HG02938 (cell line): Measurements from ENCODE around the gene SPAG5.
A peak's percentile ranks its signal among the peaks of the same experiment; 100 is the strongest.

Source experiments
- ATAC-seq: cut with Tn5 transposase; IDR thresholded peaks from one replicate; pipeline ENCODE4 v1.9.1; 2021; ENCODE audit warnings: mild to moderate bottlenecking, moderate library complexity; ENCODE audit not compliant: unreplicated experiment

Gene SPAG5, protein sequence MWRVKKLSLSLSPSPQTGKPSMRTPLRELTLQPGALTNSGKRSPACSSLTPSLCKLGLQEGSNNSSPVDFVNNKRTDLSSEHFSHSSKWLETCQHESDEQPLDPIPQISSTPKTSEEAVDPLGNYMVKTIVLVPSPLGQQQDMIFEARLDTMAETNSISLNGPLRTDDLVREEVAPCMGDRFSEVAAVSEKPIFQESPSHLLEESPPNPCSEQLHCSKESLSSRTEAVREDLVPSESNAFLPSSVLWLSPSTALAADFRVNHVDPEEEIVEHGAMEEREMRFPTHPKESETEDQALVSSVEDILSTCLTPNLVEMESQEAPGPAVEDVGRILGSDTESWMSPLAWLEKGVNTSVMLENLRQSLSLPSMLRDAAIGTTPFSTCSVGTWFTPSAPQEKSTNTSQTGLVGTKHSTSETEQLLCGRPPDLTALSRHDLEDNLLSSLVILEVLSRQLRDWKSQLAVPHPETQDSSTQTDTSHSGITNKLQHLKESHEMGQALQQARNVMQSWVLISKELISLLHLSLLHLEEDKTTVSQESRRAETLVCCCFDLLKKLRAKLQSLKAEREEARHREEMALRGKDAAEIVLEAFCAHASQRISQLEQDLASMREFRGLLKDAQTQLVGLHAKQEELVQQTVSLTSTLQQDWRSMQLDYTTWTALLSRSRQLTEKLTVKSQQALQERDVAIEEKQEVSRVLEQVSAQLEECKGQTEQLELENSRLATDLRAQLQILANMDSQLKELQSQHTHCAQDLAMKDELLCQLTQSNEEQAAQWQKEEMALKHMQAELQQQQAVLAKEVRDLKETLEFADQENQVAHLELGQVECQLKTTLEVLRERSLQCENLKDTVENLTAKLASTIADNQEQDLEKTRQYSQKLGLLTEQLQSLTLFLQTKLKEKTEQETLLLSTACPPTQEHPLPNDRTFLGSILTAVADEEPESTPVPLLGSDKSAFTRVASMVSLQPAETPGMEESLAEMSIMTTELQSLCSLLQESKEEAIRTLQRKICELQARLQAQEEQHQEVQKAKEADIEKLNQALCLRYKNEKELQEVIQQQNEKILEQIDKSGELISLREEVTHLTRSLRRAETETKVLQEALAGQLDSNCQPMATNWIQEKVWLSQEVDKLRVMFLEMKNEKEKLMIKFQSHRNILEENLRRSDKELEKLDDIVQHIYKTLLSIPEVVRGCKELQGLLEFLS

DNA sequence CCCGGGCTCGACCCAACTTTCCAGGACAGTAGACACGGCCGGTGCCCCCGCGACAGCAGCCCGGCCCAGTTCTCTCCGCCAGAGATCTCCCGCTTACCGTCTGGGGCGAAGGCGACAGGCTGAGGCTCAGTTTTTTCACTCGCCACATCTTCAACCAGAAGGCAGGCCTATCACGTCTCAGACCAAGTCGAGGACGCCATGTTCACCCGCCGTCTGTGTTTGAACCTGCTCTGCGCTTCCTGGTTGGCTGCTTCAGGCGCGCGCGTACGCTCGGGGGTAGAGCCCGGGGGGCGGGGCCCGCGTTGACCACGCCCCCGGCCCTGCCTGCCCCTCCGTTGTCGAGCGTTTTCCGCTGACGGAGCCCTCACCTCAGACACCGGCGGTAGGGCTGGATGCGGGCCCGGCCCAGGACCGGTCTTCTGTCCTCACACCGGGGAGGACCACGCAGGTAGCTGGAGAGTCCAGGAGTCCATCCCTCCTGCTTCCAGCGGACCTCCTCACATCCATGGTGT lies at the start of gene SPAG5:
Gene SPAG5 (minus strand): TSS at position 227 of the 512 bp plus-strand sequence. CDS start 79 bp downstream, at position 148.
- ATAC-seq: peak; percentile 74

DNA sequence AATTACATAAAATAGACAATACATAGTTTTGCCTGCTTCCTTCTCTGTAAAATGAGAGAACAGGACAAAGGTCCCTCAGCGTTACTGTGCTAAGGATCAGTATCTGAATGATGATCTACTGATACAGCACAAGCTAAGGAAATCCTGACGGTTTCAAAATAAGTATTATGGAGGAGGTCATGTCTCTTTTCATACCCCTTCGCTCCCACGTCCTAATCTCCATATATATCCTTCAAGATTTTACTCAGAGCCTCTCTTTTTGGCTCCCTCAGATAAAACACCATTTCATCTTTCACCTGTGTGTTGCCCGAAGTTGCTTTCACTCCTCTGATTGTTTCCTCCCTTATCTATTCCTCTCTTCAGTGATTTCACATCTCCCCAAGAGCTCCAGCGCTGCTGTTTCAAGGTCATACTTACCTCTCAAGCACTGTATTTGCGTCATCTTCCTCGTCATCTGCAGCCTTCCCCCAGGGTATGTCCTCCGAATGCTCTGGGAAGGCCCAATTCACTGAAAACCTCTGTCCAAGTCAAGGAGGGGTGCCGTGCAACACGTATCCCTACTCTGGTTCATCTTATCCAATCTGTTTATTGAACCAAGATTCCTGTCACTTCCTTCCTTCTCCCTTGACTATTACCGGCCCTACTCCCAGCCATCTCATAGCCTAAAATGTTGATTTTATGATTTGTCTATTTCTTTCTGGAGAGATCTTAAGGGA lies 47.4 kb upstream of the SPAG5 start:
- ATAC-seq: no peak

DNA sequence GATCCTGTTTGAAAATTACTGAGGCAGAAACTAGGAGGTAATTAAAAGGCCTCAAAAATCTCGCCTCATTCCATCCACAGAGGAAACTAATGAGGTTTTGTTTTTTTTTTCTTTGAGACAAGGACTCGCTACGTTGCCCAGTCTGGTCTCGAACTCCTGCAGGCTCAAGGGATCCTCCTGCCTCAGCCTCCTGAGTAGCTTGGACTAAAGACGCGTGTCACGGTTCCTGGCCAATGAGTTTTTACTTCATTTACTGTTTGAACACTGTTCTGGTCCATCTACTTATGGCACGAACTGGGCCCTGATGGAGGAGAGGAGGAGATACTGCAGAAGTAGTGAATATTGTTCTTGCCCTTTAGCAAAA lies 46.7 kb upstream of the SPAG5 start:
- no peak for ATAC-seq

DNA sequence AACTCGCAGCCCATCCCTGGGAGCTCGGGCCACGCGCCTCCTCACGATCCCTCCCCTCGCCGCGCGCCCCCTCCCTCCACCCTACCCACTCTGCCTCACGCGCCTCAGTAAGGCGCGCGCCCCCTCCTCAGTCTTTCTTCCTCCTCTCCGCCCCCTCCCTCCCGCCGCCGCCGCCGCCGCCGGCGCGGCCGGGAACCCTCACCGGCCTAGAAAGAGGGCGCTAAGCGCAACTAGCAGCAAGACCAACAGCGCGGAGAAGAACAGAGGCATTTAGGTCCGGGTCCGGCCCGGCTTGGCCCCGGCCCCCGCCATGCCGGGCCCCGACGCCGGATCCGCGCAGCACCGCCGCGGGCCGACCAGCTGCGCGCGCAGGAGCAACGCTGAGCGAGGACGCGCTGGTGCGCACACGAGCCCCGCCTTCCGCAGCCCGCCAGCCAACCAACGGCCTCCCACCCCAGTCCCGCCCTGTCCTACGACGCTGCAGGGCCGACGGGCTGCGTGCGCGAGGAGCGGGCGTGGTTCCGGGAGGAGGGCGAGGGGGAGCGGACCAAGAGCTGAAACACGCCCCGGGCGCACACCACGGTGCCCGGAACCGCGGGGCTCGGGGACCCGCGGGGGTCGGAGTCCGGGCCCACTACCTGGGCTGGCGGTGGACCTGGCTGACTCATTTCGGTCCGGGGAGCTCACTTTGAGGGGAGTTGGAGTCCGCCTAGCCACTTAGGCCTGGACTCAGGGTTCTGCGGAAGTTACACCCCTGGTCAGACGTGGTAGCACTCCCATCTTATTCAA lies 46.2 kb upstream of the SPAG5 start, which contains the start of gene BLTP2:
Gene BLTP2 (minus strand): TSS at position 372 of the 789 bp plus-strand sequence. CDS start 102 bp downstream, at position 270.
- peak; percentile 80 for ATAC-seq

DNA sequence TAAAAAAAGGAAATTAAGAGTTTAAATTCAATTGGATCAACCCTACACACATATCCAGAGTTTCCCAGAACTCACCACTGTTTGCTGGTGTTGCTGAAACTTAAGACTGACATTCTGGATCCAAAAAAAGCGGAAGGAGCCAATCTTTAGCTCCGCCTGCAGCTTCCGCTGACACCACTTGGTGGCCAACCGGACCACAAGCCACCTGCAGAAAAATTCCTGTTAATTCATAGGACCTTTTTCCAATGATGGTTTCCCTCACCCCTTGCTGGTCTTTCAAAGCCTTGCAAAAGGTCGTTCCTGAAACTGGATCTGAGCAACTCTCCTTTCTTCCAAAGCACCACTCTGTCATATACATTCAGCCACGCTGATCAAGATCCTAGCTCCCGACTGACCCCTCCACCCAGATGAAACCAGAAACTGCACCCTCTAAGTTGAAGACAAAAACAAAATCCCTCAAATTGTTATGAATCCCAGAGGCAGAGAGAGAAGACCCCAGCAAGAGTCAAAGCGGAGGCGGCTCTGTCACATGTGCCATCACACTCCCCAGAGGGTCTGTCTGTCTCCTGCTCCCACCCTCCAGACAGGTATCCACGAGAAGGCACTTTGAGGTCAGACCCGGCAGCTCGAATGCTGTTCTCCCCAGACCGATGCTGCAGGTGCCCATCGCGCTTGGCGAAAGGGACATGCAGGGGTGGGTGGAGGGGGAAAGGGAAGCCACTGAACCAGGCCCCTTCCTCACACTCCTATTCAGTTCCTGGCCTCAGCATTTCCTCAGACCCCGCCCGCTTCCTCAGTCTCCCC lies 45.4 kb upstream of the SPAG5 start:
- no peak for ATAC-seq

DNA sequence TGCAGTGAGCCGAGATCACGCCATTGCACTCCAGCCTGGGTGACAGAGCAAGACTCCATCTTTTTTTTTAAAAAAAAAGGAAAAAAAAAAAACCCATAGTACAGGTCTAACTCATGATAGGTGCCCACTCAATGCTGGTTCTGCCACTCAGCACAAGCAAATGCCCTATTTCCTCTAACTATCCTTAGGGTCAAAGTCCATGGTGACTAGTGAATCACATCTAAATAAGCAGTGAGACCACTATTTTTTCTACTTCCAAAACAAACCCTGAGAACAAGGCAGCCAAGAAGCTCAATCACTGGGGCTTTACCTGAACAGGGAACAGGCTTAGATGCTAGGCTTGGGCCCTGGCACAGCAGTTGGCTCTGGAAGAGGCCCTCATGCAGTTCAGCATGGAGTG lies 42.8 kb upstream of the SPAG5 start:
- ATAC-seq: no peak

DNA sequence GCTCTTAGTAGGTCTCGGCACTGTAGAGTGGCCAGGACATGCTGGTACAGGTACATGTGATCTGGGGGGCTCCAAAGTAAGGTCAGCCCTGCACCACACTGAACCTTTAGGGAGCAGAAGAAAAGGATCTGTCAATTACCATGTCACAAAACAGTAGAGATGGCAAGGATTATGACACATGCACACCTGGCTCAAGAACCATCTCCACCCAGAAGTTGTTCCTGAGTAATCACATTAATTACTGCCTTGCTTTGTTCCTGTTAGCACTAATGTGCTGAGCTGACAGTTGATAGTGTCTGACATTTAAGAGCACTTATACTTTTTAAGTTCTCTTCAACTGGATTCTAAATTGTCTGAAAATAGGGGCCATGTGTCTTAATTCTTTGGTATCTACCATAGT lies 36.7 kb upstream of the SPAG5 start:
- ATAC-seq: no peak

DNA sequence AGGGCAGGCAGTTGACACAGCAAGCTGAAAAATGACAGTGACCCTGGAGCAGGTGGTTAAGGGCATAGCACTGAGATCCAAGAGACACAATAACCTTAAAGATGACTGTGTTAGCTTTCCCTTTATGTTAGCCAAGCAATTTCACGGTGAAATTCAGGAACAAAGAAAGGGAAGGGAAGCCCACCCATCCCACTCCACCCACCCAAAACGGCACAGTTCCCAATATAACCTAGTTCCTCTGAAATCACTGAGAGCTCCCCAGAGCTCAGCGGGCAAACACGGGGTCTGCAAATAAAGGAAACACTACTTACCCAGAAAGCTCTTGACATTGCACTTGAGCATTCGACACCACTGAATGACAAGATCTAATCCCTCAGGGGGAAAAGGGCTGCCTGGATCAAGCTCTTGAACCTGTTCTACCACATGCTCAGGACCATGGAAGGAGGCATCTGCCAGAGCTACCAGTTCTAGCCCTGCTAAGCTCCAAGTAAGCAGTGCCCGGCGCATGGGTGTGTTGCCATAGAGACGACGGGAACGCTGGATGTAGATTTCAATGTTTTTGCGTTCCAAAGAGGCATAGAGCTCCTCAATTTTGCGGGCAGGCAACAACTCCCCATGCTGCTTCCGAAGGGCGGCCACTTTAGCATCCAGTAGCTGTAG lies 35.5 kb upstream of the SPAG5 start:
- ATAC-seq: no peak

DNA sequence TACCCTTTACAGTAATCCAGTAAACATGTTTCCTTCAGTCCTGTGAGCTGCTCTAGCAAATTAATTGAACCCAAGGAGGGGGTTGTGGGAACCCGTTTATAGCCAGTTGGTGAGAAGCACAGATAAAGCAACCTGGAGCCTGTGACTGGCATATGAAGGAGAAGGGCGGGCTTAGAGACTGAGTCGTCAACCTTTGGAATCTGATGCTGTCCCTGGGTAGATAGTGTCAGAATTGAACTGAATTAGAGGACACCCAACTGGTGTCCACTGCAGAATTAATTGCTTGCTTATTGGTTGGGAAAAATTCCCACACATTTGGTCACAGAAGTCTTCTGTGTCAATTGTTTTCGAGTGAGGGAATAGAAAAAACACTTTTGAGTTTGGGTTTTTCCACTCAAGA lies 28.0 kb upstream of the SPAG5 start:
- ATAC-seq: no peak

DNA sequence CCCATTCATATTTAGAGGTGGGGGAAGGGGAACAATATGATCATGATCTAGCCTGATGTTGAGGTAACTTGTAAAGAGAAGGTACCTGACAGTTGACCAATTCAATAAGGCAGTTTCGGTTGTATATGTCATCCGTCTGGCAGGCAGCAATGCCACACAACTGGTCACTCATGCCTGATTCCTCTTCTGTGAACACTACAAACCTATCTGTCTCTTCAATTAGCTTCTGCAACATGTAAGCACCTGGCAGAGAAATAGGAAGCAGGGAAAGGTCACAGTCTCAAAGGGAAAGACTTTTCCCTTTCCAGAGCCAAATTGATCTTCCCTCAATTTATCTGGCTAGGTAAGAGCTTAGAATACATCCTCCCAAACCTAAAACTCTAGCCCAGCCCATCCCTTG lies 25.3 kb upstream of the SPAG5 start:
- ATAC-seq: no peak

DNA sequence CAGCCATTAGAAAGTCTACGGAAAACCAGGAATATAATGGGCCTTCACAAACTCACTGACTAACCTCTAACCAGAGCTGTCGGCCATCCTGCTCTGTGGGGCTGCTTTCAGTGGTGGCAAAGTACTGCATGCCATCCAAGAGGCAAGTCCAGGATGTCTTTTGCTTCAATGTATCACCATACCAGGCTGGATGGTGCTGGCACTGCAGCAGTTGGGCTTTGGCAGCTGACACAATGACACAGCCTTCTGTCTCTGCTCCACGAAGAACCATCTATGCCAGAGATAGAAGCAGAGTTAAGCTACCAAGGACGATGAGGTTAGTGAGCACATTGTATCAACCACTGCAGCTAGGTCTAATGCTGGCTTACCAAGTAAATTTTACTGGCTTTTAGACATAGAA lies 24.9 kb upstream of the SPAG5 start:
- no peak for ATAC-seq

DNA sequence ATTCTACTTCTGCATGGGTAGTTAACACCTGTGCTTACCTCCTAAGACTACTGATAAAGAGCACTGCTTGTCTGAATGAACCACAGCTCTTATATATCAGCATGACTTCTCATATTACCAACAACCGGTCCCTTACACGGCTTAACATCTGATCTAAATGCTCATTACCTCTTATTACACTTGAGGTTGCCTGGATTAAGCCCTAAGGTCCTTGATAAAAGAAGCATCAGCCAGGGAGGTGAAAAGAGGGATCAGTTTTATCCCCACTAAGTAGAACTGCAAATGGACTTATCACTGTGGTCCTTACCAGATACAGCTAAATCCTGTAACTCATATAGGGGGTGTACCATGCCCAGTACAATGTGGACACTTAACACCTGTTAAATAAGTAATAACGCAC lies 23.4 kb upstream of the SPAG5 start:
- no peak for ATAC-seq

DNA sequence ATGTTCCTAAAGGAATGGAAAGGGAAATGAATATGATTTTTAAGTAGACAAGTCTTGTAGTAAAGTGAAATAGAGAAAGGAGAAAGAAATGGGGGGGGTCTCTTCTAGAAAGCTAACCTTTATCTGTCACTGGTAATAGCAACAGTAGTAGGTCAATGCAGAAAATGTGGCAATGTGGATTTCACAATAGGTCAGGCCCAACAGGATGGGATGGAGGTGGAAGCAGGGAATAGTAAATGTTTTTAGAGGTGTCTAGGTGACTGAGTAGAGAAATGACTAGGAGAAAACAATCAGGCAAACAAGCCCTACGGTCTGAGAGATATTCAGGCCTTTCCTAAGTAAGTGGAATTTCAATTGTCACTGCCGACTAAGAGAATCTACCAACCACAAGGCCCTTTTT lies 21.2 kb upstream of the SPAG5 start:
- no peak for ATAC-seq

DNA sequence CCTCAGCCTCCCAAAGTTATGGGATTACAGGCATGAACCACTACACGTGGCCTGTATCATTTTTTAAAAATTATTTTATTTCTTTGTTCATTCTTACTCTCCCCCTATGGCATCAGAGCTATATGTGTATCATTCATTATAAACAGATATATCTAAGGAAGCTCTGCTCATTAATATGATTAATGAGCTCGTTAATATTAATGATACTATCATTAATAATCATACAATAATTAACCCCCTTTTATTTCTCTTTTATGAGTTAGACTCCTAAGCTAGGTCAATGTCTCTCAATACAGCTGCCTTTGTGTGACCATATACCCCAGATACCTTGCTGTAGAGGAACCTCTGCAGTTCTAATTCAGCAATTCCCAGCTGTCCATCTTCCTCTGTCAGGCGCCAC lies 19.6 kb upstream of the SPAG5 start:
- ATAC-seq: no peak

DNA sequence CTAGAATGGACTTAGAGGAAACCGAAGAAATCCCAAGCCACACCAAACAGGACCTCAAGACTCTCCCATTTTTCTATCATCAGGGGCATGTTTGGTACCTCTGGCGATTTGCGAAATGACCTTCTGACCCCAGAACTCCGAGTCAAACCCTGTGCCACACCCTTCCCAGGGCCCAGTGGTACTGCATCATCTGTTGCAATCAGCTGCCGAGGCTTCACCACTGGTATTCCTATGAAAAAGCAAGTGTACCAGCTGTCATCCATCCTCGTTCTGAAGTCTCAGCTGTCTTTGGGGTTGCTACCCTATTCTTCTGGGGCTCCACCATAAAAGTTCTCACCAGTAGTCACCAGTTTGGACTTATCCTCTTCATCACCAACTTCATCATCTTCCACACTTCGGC lies 17.5 kb upstream of the SPAG5 start:
- ATAC-seq: no peak

DNA sequence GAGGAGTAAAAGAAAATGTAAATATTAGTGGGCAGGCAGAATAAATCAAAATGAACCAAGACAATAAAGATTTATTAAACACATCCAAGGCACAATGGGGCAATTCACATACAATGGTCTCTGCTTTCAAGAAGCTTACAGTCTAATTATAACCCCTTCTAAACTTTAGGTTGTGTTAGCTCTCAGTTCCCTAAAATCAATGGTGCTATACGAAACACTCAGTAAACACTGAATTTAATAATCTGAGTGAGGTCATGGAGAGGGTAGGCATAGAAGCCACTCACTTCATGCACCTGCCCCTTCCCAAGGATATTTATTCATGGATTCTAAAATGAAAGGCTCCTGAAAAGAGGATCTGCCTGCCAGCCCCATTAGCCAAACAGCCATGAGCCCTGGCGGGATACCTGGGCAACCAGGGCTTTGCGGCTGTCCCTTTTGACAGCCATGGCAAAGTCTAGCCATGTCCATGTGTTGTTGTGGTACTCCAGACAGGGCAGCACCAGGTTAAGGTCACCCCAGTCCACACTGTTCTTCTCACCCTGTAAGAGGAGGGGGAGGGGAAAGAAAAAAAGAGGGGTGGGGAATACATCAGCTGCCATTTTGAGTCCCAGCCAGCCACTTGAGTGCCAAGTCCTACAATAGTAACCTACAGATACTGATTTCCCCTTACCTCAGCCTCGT lies 16.6 kb upstream of the SPAG5 start:
- no peak for ATAC-seq

DNA sequence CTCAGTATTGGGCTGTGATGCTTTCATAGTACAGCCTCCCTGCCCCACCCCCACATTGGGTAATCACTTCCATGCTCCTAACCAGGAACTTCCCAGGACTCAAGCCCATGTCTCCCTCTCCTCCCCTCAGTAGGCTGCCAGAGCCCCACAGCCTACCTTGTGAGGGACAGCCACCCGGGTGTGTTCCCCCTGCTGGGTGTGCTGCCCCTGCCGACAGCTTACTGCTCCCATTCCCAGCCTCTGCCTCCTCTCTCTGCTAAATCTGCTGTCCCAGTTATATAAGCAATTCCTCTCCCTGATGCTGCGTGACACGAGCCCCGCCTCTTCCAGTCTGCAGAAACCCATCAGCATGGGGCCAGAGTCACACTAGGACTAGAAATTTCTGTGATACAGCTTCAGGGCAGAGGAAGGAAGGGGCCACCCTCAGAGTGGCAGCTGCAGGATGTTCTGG lies 15.1 kb upstream of the SPAG5 start, which contains the start of gene RSKR:
Gene RSKR (minus strand): TSS at position 255 of the 451 bp plus-strand sequence. CDS start 24 bp downstream, at position 231.
- ATAC-seq: no peak
